HepG2 (cell line): ENCODE measurements around the gene EVC. TPM values are rescaled to one million over a fixed set of nuclear protein-coding genes. Genes with fewer than 3 reads are reported as not detected.

Experiments used
- ATAC-seq: fragments of 200-7000 bp; cut with Tn5 transposase; 3 replicates; pipeline ENCODE4 v1.9.1; 2020; ENCODE audit warnings: mild to moderate bottlenecking, moderate library complexity
- BruUV-seq: library from RNA; stranded (reverse); fragments of 400-500 nt; replicated peaks from 2 replicates; lab custom pipeline; 2021; lab: Mats Ljungman, UMichigan
- CTCF ChIA-PET: fragments of 300-600 bp; formaldehyde crosslinking; extraction: SDS; loops from one replicate; lab custom pipeline; 2021; ENCODE audit warnings: low total read pairs, inconsistent platforms, low intra/inter-chr PET ratio; lab: Yijun Ruan, JAX
- POLR2A ChIA-PET: fragments of 350-600 bp; sonication (Branson Sonifier 250); formaldehyde crosslinking; loops from one replicate; lab custom pipeline; 2020; ENCODE audit warnings: antibody characterized with exemption, inconsistent platforms; lab: Yijun Ruan, JAX
- DNase-seq: peaks from one replicate; pipeline ENCODE4 v3.0.0-alpha.2; 2015; ENCODE audit warnings: low spot score
- FAIRE-seq: peaks from 3 replicates; lab custom pipeline; 2011; peaks lifted over from hg19 to GRCh38; lab: Jason Lieb, UNC
- H2AFZ ChIP-seq: one replicate; pipeline ENCODE4 v1.6.1; 2011; ENCODE audit warnings: low read length, inconsistent platforms
- H3K27ac ChIP-seq: fragments of 300-600 bp; 3 replicates; pipeline ENCODE4 v1.8.0; 2011; ENCODE audit warnings: mixed run types, mild to moderate bottlenecking, mixed read lengths, low read length, inconsistent platforms; ENCODE audit not compliant: insufficient read depth; ENCODE audit errors: extremely low read length
- H3K27me3 ChIP-seq, 2 experiments: fragments of 200-600 bp in 1 of 2; 2 replicates in 1 of 2; 3 replicates in 1 of 2; pipeline versions ENCODE4 v1.6.0 to v1.8.0; 2011; ENCODE audit warnings: low read length in 2 of 2, mild to moderate bottlenecking in 2 of 2, moderate library complexity in 2 of 2, inconsistent platforms in 1 of 2; ENCODE audit not compliant: insufficient read depth in 2 of 2, control insufficient read depth in 1 of 2
- H3K36me3 ChIP-seq, 2 experiments: fragments of 200-600 bp in 1 of 2; replicated peaks in 1 of 2; 2 replicates in 1 of 2; 3 replicates in 1 of 2; pipeline versions ENCODE4 v1.5.1 to v1.8.0; 2011; ENCODE audit warnings: low read length in 2 of 2, inconsistent platforms in 1 of 2; ENCODE audit not compliant: insufficient read depth in 2 of 2, control insufficient read depth in 1 of 2
- H3K4me1 ChIP-seq: 2 replicates; pipeline ENCODE4 v1.5.1; 2012; ENCODE audit warnings: low read length, inconsistent platforms; ENCODE audit not compliant: insufficient read depth
- H3K4me2 ChIP-seq: 2 replicates; pipeline ENCODE4 v1.6.0; 2011; ENCODE audit warnings: low read depth, low read length, inconsistent platforms
- H3K4me3 ChIP-seq, 3 experiments: fragments of 200-600 bp in 1 of 3; sonication (generic), shearing (Covaris generic) in 1 of 3; replicated peaks in 1 of 3; 2 replicates each; pipeline ENCODE4 v1.5.1; 2011 to 2016; ENCODE audit warnings: low read length in 3 of 3, inconsistent platforms in 2 of 3, low read depth in 2 of 3, mild to moderate bottlenecking in 2 of 3, control low read depth in 1 of 3, mixed read lengths in 1 of 3; ENCODE audit not compliant: insufficient read depth in 1 of 3
- H3K79me2 ChIP-seq: one replicate; pipeline ENCODE4 v1.6.1; 2011; ENCODE audit warnings: low read length, inconsistent platforms; ENCODE audit not compliant: insufficient read depth
- H3K9ac ChIP-seq: 2 replicates; pipeline ENCODE4 v1.6.0; 2011; ENCODE audit warnings: mild to moderate bottlenecking, low read depth, low read length, inconsistent platforms; ENCODE audit not compliant: insufficient read depth
- H3K9me3 ChIP-seq: 2 replicates; pipeline ENCODE4 v1.5.1; 2012; ENCODE audit warnings: mild to moderate bottlenecking, low read length
- H4K20me1 ChIP-seq: 2 replicates; pipeline ENCODE4 v1.6.0; 2011; ENCODE audit warnings: inconsistent platforms, mild to moderate bottlenecking, low read length, moderate library complexity; ENCODE audit not compliant: insufficient read depth
- ATRX ChIP-seq: sonication (generic); formaldehyde crosslinking; IDR thresholded peaks from 2 replicates; pipeline ENCODE4 v1.4.0; 2020; ENCODE audit warnings: missing genetic modification reagents, borderline replicate concordance
- GPN1 ChIP-seq: sonication (generic); formaldehyde crosslinking; IDR thresholded peaks from 2 replicates; pipeline ENCODE4 v1.5.1; 2020; ENCODE audit warnings: missing genetic modification reagents, borderline replicate concordance
- MAFK ChIP-seq, 2 experiments: IDR thresholded peaks in 1 of 2; conservative IDR thresholded peaks in 1 of 2; 2 replicates each; pipeline ENCODE4 v1.6.1; 2011; ENCODE audit warnings: improper control_type of control experiment in 2 of 2, low read length in 2 of 2
- MLLT10 ChIP-seq: sonication (generic); formaldehyde crosslinking; IDR thresholded peaks from 2 replicates; pipeline ENCODE4 v1.4.0; 2020; ENCODE audit warnings: missing genetic modification reagents
- MYC ChIP-seq: sonication (generic); formaldehyde crosslinking; IDR thresholded peaks from 2 replicates; pipeline ENCODE4 v1.9.0; 2021; ENCODE audit warnings: missing genetic modification reagents, borderline replicate concordance
- TBP ChIP-seq: sonication (generic); formaldehyde crosslinking; IDR thresholded peaks from 2 replicates; pipeline ENCODE4 v1.5.0; 2020; ENCODE audit warnings: missing genetic modification reagents
- TRIM24 ChIP-seq: sonication (generic); formaldehyde crosslinking; IDR thresholded peaks from 2 replicates; pipeline ENCODE4 v1.8.0; 2022; ENCODE audit warnings: mild to moderate bottlenecking, missing genetic modification reagents
- ZNF282 ChIP-seq: fragments of 450-650 bp; IDR thresholded peaks from 2 replicates; pipeline ENCODE4 v1.6.1; 2018; ENCODE audit not compliant: partially characterized antibody
- ZNF343 ChIP-seq: sonication (generic); formaldehyde crosslinking; IDR thresholded peaks from 2 replicates; pipeline ENCODE4 v1.4.0; 2020; ENCODE audit warnings: mild to moderate bottlenecking, missing genetic modification reagents
- ZNF432 ChIP-seq: sonication (generic); formaldehyde crosslinking; IDR thresholded peaks from 2 replicates; pipeline ENCODE4 v1.5.0; 2020; ENCODE audit warnings: missing genetic modification reagents, mild to moderate bottlenecking, borderline replicate concordance
- ZNF446 ChIP-seq: sonication (generic); formaldehyde crosslinking; IDR thresholded peaks from 2 replicates; pipeline ENCODE4 v1.5.0; 2020; ENCODE audit warnings: mild to moderate bottlenecking, missing genetic modification reagents
- ZNF772 ChIP-seq: sonication (generic); formaldehyde crosslinking; IDR thresholded peaks from 2 replicates; pipeline ENCODE4 v1.5.0; 2020; ENCODE audit warnings: mild to moderate bottlenecking, missing genetic modification reagents
- WGBS: methylation state at CpG from one replicate; pipeline ENCODE4 v1.1.6; 2017; ENCODE audit warnings: low lambda C conversion rate; 5-methylcytosine and 5-hydroxymethylcytosine counted together
- in situ Hi-C: cut with HindIII; loops from 2 replicates; pipeline ENCODE4 v1.10.0; 2017; ENCODE audit warnings: low pct_unique_long_range_greater_than_20kb; ENCODE audit not compliant: extremely low pct_ligation_motif_present
- intact Hi-C: fragments of 100-400 bp; cut with micrococcal nuclease; formaldehyde crosslinking; loops from one replicate; pipeline ENCODE4 v1.10.0; 2022; ENCODE audit not compliant: unreplicated experiment
- polyA plus RNA-seq, 8 experiments: library from polyadenylated mRNA; depleted of rRNA in 3 of 8; stranded (reverse) in 7 of 8; unstranded in 1 of 8; fragments of >200 nt; fragmentation: Illumina TruSeq in 4 of 8; extraction: Trizol in 4 of 8; gene quantifications; 2 replicates each; pipeline versions ENCODE4 v1.2.1 to v1.2.3, GENCODE V29; 2011 to 2016; ENCODE audit warnings: low read depth in 4 of 8, missing spikeins in 1 of 8, mixed read lengths in 1 of 8; ENCODE audit not compliant: insufficient read depth in 1 of 8
- total RNA-seq, 5 experiments: library from RNA; depleted of rRNA; stranded (reverse); fragments of >200 nt; fragmentation: Illumina TruSeq; extraction: Trizol; gene quantifications; 2 replicates each; pipeline ENCODE4 v1.2.3, GENCODE V29; 2016; ENCODE audit warnings: low read depth in 1 of 5

Gene EVC
- total and polyA plus RNA-seq, 2 of the 13 experiments (the other 11 are each of a cell fraction or from before 2014, with no cell fraction given): 3.1 to 4.9 TPM

- in situ Hi-C loops (no loop called here), intact Hi-C loops (no loop called here)
- H3K4me2 ChIP-seq: no peak overlapping the region
- ATAC-seq: no peak
- WGBS: 15% methylated on average over 5 of the region's 11 CpGs
- CTCF ChIA-PET: no interaction called here
- POLR2A ChIA-PET: no interaction called here
- no peak overlapping the region for H3K9ac ChIP-seq
- FAIRE-seq: no peak
- H3K27me3 ChIP-seq: peaks cover 0 to 12% of the 10 kb centered on the region in 2 experiments; a peak in 1 of 5 replicates
- no peak overlapping the region for H3K4me3 ChIP-seq
- H3K27ac ChIP-seq: no peak overlapping the region
- no peaks in the 10 kb centered on the region for H3K36me3 ChIP-seq
- no peaks in the 10 kb centered on the region for H4K20me1 ChIP-seq
- TF ChIP-seq ZNF343: no peak
- TF ChIP-seq ZNF446 (CRISPR knock-in tag): no peak
- no peak for TF ChIP-seq GPN1 (CRISPR knock-in tag)
- no peak for TF ChIP-seq TRIM24 (CRISPR knock-in tag)
- TF ChIP-seq MYC: no peak
- TF ChIP-seq ZNF282: no peak
- TF ChIP-seq, all 625 proteins: peak for 0
- no peaks in the 10 kb centered on the region for H3K9me3 ChIP-seq
- no peaks in the 10 kb centered on the region for H3K79me2 ChIP-seq
- no peak overlapping the region for H2AFZ ChIP-seq
- no TSS peak for BruUV-seq
- no peaks in the 10 kb centered on the region for H3K4me1 ChIP-seq
- no peak for DNase-seq
These were observed 14.7 kb upstream of the EVC start for GRCh38 chr4:5696341-5696740.

- 13% methylated on average over 4 of the region's 5 CpGs for WGBS
- no peaks in the 10 kb centered on the region for H3K9me3 ChIP-seq
- no peak overlapping the region for H3K9ac ChIP-seq
- H4K20me1 ChIP-seq: no peaks in the 10 kb centered on the region
- in situ Hi-C loops (no loop called here), intact Hi-C loops (no loop called here)
- H2AFZ ChIP-seq: no peak overlapping the region
- no peak overlapping the region for H3K4me3 ChIP-seq
- no peaks in the 10 kb centered on the region for H3K4me1 ChIP-seq
- POLR2A ChIA-PET: no interaction called here
- no peaks in the 10 kb centered on the region for H3K36me3 ChIP-seq
- no peak for DNase-seq
- no peaks in the 10 kb centered on the region for H3K79me2 ChIP-seq
- FAIRE-seq: no peak
- no TSS peak for BruUV-seq
- TF ChIP-seq ATRX (CRISPR knock-in tag) (no peak), MLLT10 (no peak), ZNF772 (no peak), TBP (CRISPR knock-in tag) (no peak), ZNF432 (no peak), MAFK (conservative IDR thresholded peaks at IDR 0.05 in 1 of 2, IDR thresholded peaks at IDR 0.05 in 1 of 2; ENCODE audit: low read length in 2 of 2) (no peak)
- CTCF ChIA-PET: no interaction called here
- H3K27ac ChIP-seq: no peak overlapping the region
- ATAC-seq: no peak
- H3K4me2 ChIP-seq: no peak overlapping the region
- H3K27me3 ChIP-seq: peaks cover 0 to 6% of the 10 kb centered on the region in 2 experiments; a peak in 1 of 5 replicates
These were observed 10.5 kb upstream of the EVC start for GRCh38 chr4:5700459-5700858.
